GM12878 (cell line): ENCODE data around the gene ARAP1. TPM values are rescaled to one million over a fixed set of nuclear protein-coding genes. Genes with fewer than 3 reads are reported as not detected.

Source experiments
- CBX3 ChIP-seq: fragments of 200-600 bp; sonication (generic); IDR thresholded peaks from 2 replicates; pipeline ENCODE4 v1.6.1; 2016; ENCODE audit warnings: low read depth, borderline replicate concordance
- CTCF ChIP-seq, 3 experiments: IDR thresholded peaks in 2 of 3; conservative IDR thresholded peaks in 1 of 3; 2 replicates each; pipeline ENCODE4 v1.5.1; 2011; ENCODE audit warnings: low read depth in 3 of 3, low read length in 3 of 3, mild to moderate bottlenecking in 3 of 3, control low read depth in 2 of 3, moderate library complexity in 2 of 3, inconsistent platforms in 1 of 3, mixed read lengths in 1 of 3; ENCODE audit not compliant: control insufficient read depth in 2 of 3, insufficient read depth in 1 of 3; ENCODE audit errors: extremely low read depth in 1 of 3
- CUX1 ChIP-seq: IDR thresholded peaks from 2 replicates; pipeline ENCODE4 v1.6.1; 2012; ENCODE audit warnings: improper control_type of control experiment, low read depth, low read length; ENCODE audit not compliant: insufficient replicate concordance
- E2F4 ChIP-seq: IDR thresholded peaks from 2 replicates; pipeline ENCODE4 v1.6.1; 2012; ENCODE audit warnings: low read depth, low read length, improper control_type of control experiment
- ETV6 ChIP-seq, 2 experiments: fragments of 450-650 bp in 1 of 2; IDR thresholded peaks in 1 of 2; conservative IDR thresholded peaks in 1 of 2; 2 replicates each; pipeline ENCODE4 v1.6.1; 2014; ENCODE audit warnings: antibody characterized with exemption in 1 of 2, borderline replicate concordance in 1 of 2, low read depth in 1 of 2, mild to moderate bottlenecking in 1 of 2, moderate library complexity in 1 of 2
- FOS ChIP-seq: IDR thresholded peaks from 3 replicates; pipeline ENCODE4 v1.6.1; 2011; ENCODE audit warnings: borderline replicate concordance; ENCODE audit not compliant: insufficient read length; ENCODE audit errors: extremely low read depth
- HDAC2 ChIP-seq: fragments of 200-600 bp; sonication (generic); IDR thresholded peaks from 2 replicates; pipeline ENCODE4 v1.6.1; 2017
- KDM1A ChIP-seq: fragments of 200-600 bp; sonication (generic); IDR thresholded peaks from 2 replicates; pipeline ENCODE4 v1.6.1; 2016; ENCODE audit warnings: borderline replicate concordance
- KLF5 ChIP-seq: fragments of 450-650 bp; IDR thresholded peaks from 2 replicates; pipeline ENCODE4 v1.6.1; 2014; ENCODE audit warnings: mild to moderate bottlenecking; ENCODE audit not compliant: partially characterized antibody
- MTA2 ChIP-seq: fragments of 450-650 bp; IDR thresholded peaks from 2 replicates; pipeline ENCODE4 v1.6.1; 2016; ENCODE audit warnings: low read depth, mild to moderate bottlenecking, moderate library complexity
- SMC3 ChIP-seq: IDR thresholded peaks from 2 replicates; pipeline ENCODE4 v1.6.1; 2011; ENCODE audit warnings: low read length, improper control_type of control experiment, borderline replicate concordance
- polyA plus RNA-seq, 11 experiments: library from polyadenylated mRNA; depleted of rRNA in 4 of 11; unstranded in 6 of 11; stranded (reverse) in 5 of 11; fragments of >200 nt; fragmentation: Nextera tagmentation in 4 of 11; fragmentation: Illumina TruSeq in 1 of 11; extraction: Ambion mirVana in 4 of 11; extraction: Trizol in 1 of 11; gene quantifications; 1 replicate in 1 of 11; 2 replicates in 10 of 11; pipeline versions ENCODE4 v1.2.1 to v1.2.3, GENCODE V29; 2011 to 2016; ENCODE audit warnings: inconsistent platforms in 2 of 11, missing spikeins in 2 of 11, low read depth in 1 of 11
- total RNA-seq, 4 experiments: library from RNA; depleted of rRNA in 3 of 4; stranded (reverse); fragments of >200 nt in 3 of 4; fragmentation: Illumina TruSeq in 1 of 4; extraction: Trizol in 1 of 4; gene quantifications; 2 replicates each; pipeline versions ENCODE4 v1.2.1 to v1.2.3, GENCODE V29; 2013 to 2021

ARAP1 gene
- total and polyA plus RNA-seq, 10 of the 15 experiments (the other 5 are each of a cell fraction or from before 2014, with no cell fraction given), result 0.55 to 102 (median 51.0) TPM

GRCh38 chr11:72750556-72751115 is 1.6 kb downstream of the ARAP1 start (continued):
- TF ChIP-seq CUX1 (no peak), CTCF (IDR thresholded peaks at IDR 0.05 in 2 of 3, conservative IDR thresholded peaks at IDR 0.05 in 1 of 3; ENCODE audit: control insufficient read depth in 2 of 3, extremely low read depth in 1 of 3, insufficient read depth in 1 of 3, low read depth in 3 of 3, low read length in 3 of 3) (no peak), KDM1A (no peak), KLF5 (no peak), MTA2 (no peak), ETV6 (conservative IDR thresholded peaks at IDR 0.05 in 1 of 2, IDR thresholded peaks at IDR 0.05 in 1 of 2; ENCODE audit: borderline replicate concordance in 1 of 2, low read depth in 1 of 2) (no peak), E2F4 (no peak), SMC3 (no peak), HDAC2 (no peak), FOS (no peak), CBX3 (no peak)
